ENCODE results near the gene SPATA2L. TPM values are rescaled to one million over a fixed set of nuclear protein-coding genes. Genes with fewer than 3 reads are reported as not detected.

The SPATA2L gene
- total and polyA plus RNA-seq, 2 of the 13 experiments (the other 11 are each of a cell fraction or from before 2014, with no cell fraction given) = 9.1 to 20.7 TPM

DNA sequence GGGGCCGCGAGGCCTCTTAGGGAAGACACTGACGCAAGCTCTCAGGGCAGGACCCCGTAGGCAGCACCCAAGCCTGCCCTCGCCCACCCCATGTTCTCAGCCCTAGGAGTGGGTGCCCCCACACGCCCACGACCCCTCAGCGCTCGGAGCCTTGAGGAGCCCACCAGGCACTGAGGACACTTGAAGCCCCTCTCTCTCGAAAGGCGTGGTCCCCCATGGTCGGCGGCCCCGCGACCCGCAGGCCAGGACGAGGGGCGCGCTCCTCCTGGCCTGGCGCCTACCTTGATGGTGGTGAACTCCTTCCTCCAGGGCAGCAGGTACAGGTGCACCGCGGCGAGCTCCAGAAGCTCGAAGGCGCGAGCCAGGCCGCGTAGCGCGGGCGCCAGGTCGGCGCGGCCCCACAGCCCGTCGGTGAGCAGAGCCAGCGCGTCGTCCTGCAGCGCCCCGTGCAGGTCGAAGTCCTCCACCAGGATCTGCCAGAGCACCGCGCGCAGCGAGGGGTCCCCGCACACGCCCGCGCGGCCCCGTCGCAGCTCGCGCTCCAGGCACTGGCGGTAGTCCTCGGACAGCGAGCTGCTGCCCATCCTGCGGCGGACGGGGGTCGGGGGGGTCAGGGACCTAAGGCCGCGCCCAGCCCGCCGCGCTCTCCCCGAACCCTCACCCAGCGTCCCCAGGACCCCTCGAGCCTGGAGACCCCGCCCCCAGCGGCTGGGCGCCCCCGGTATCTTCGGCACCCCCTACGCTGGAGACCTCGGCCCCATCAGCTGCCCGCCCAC, 668 bp downstream of the SPATA2L start (continued):
- TF ChIP-seq, protein P1, sequence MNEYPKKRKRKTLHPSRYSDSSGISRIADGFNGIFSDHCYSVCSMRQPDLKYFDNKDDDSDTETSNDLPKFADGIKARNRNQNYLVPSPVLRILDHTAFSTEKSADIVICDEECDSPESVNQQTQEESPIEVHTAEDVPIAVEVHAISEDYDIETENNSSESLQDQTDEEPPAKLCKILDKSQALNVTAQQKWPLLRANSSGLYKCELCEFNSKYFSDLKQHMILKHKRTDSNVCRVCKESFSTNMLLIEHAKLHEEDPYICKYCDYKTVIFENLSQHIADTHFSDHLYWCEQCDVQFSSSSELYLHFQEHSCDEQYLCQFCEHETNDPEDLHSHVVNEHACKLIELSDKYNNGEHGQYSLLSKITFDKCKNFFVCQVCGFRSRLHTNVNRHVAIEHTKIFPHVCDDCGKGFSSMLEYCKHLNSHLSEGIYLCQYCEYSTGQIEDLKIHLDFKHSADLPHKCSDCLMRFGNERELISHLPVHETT (CRISPR knock-in tag; conservative IDR thresholded peaks at IDR 0.05) = no peak
- peak; percentile 21; the same call in 1 of the 2 replicates for TF ChIP-seq HNF4A (CRISPR knock-in tag; IDR thresholded peaks at IDR 0.05)
- no peak for TF ChIP-seq NR1H2 (CRISPR knock-in tag; IDR thresholded peaks at IDR 0.05; ENCODE audit: borderline replicate concordance, low read depth)
- TF ChIP-seq PLRG1 (conservative IDR thresholded peaks at IDR 0.05) = no peak
- TF ChIP-seq ZNF12 (CRISPR knock-in tag; IDR thresholded peaks at IDR 0.05) = no peak
- no peak for TF ChIP-seq GZF1 (CRISPR knock-in tag; IDR thresholded peaks at IDR 0.05)
- TF ChIP-seq ZFAT (CRISPR knock-in tag; conservative IDR thresholded peaks at IDR 0.05) = 0 out of 2 replicates have a peak, but pooled peaks have one; percentile 50
- no peak for TF ChIP-seq ZNF644 (CRISPR knock-in tag; IDR thresholded peaks at IDR 0.05; ENCODE audit: low read depth)
- TF ChIP-seq SIX4 (CRISPR knock-in tag; IDR thresholded peaks at IDR 0.05) = no peak
- no peak for TF ChIP-seq ADNP (CRISPR knock-in tag; IDR thresholded peaks at IDR 0.05)
- no peak for TF ChIP-seq ZNF510 (CRISPR knock-in tag; IDR thresholded peaks at IDR 0.05; ENCODE audit: low read depth)
- no peak for TF ChIP-seq FOXK2 (IDR thresholded peaks at IDR 0.05)
- TF ChIP-seq ZNF333 (CRISPR knock-in tag; IDR thresholded peaks at IDR 0.05; ENCODE audit: borderline replicate concordance) = peak; percentile 87; the same call in 1 of the 2 replicates
- no peak for TF ChIP-seq TRAFD1 (CRISPR knock-in tag; IDR thresholded peaks at IDR 0.05; ENCODE audit: borderline replicate concordance)
- TF ChIP-seq FOXC1 (CRISPR knock-in tag; IDR thresholded peaks at IDR 0.05; ENCODE audit: borderline replicate concordance) = peak; percentile 20; the same call in 1 of the 2 replicates
- peak; percentile 13 for TF ChIP-seq MED8 (CRISPR knock-in tag; IDR thresholded peaks at IDR 0.05; ENCODE audit: insufficient replicate concordance)
- TF ChIP-seq, protein P2, sequence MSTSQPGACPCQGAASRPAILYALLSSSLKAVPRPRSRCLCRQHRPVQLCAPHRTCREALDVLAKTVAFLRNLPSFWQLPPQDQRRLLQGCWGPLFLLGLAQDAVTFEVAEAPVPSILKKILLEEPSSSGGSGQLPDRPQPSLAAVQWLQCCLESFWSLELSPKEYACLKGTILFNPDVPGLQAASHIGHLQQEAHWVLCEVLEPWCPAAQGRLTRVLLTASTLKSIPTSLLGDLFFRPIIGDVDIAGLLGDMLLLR (CRISPR knock-in tag; IDR thresholded peaks at IDR 0.05) = peak; percentile 81
- TF ChIP-seq ZNF800 (CRISPR knock-in tag; IDR thresholded peaks at IDR 0.05) = 0 out of 2 replicates have a peak, but pooled peaks have one; percentile 50
- TF ChIP-seq ZNF33A (CRISPR knock-in tag; IDR thresholded peaks at IDR 0.05; ENCODE audit: borderline replicate concordance) = peak; percentile 18; the same call in 1 of the 2 replicates
- TF ChIP-seq XBP1 (CRISPR knock-in tag; IDR thresholded peaks at IDR 0.05) = no peak
- no peak for TF ChIP-seq PRMT3 (CRISPR knock-in tag; IDR thresholded peaks at IDR 0.05; ENCODE audit: borderline replicate concordance, low read depth)
- TF ChIP-seq SMYD3 (CRISPR knock-in tag; IDR thresholded peaks at IDR 0.05) = no peak
- no peak for TF ChIP-seq EED (CRISPR knock-in tag; IDR thresholded peaks at IDR 0.05)
- TF ChIP-seq ZNF441 (CRISPR knock-in tag; IDR thresholded peaks at IDR 0.05; ENCODE audit: borderline replicate concordance) = no peak
- peak; percentile 2 for TF ChIP-seq U2AF1 (optimal IDR thresholded peaks at IDR 0.05; ENCODE audit: low read depth, low read length)
- no peak for TF ChIP-seq KAT2B (IDR thresholded peaks at IDR 0.05; ENCODE audit: borderline replicate concordance, low read depth, low read length)
- TF ChIP-seq KLF13 (CRISPR knock-in tag; IDR thresholded peaks at IDR 0.05) = no peak
